COR-L47 (cell line): ENCODE data around the gene OR8H2.
"Not testable (repeated sequence)": the region's sequence is repeated elsewhere in the genome, so short reads cannot be mapped to it uniquely, and the experiment has no call there.

ENCODE experiments used
- DNase-seq: peaks from one replicate; lab custom pipeline; 2025; lab: John Stamatoyannopoulos, UW

The OR8H2 gene, protein sequence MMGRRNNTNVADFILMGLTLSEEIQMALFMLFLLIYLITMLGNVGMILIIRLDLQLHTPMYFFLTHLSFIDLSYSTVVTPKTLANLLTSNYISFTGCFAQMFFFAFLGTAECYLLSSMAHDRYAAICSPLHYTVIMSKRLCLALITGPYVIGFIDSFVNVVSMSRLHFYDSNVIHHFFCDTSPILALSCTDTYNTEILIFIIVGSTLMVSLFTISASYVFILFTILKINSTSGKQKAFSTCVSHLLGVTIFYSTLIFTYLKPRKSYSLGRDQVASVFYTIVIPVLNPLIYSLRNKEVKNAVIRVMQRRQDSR

DNA sequence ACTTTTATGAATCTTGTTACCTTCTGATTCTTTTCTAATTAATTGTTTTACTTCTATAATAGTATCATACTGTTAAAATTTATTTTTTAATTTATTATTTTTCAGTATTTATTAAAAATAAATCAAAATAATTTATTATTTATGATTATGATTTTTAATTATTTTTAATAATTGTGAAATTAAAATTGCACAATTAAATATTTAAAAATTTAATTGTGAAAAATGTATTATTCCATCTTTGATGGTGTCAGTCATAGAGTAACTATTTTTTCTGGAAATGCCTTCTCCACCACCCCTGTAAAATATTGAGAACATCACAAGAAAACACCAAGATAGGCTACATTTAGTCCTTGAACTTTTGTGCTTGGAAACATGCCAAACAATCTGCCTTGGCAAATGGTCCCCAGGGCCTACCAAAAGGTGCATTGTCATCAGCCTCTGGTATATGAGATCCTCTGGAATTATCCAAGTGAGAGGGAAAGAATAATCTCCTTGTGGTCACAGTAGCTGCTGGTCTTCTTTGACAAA is at the start of gene OR8H2:
OR8H2 (plus strand) TSS at position 478 of the 528 bp plus-strand sequence. CDS start 1,356 bp downstream, outside the sequence.
- DNase-seq, result no peak

DNA sequence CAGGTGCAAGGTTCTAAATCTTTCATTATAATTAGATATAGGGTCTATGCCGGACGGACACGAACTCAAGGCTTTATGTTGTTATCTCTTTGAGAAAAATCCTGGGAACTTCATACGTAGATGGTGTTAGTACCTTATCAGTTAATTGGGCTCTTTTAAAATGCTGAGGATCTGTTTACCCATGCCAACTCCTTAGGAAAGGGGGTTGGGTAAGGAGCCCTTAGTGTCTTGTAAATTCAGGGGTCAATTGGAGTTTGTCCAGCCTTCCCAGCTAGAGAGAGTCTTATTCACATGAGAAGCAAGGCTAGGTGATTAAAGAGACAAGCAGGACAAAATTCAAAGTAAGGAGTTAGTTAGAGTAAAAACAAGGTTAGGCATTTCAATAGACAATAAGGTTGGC is 47.1 kb upstream of the OR8H2 start:
- DNase-seq, result not testable (repeated sequence)

DNA sequence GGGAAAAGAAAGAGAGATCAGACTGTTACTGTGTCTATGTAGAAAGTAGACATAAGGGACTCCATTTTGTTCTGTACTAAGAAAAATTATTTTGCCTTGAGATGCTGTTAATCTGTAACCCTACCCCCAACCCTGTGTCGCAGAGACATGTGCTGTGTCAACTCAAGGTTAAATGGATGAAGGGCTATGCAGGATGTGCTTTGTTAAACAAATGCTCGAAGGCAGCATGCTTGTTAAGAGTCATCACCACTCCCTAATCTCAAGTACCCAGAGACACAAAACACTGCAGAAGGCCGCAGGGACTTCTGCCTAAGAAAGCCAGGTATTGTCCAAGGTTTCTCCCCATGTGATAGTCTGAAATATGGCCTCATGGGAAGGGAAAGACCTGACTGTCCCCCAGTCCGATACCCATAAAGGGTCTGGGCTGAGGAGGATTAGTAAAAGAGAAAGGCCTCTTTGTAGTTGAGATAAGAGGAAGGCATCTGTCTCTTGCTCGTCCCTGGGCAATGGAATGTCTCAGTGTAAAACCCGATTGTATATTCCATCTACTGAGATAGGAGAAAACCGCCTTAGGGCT is 45.7 kb upstream of the OR8H2 start:
- not testable (repeated sequence) for DNase-seq

DNA sequence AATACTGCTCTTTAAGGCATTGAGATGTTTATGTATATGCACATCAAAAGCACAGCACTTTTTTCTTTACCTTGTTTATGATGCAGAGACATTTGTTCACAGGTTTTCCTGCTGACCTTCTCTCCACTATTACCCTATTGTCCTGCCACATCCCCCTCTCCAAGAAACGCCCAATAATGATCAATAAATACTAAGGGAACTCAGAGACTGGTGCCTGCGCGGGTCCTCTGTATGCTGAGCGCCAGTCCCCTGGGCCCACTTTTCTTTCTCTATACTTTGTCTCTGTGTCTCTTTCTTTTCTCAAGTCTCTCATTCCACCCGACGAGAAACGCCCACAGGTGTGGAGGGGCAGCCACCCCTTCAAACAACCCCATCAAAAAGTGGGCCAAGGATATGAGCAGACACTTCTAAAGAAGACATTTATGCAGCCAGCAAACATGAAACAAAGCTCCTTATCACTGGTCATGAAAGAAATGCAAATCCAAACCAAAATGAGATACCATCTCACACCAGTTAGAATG is 45.2 kb upstream of the OR8H2 start:
- not testable (repeated sequence) for DNase-seq

GRCh38 chr11:56066980-56067379 is 36.5 kb upstream of the OR8H2 start:
- no peak for DNase-seq

GRCh38 chr11:56089697-56090096 is 13.8 kb upstream of the OR8H2 start:
- no peak for DNase-seq

- no peak for DNase-seq
Measured at GRCh38 chr11:56093008-56093407, 10.5 kb upstream of the OR8H2 start, which contains the start of gene OR8I2. OR8I2 (plus strand) TSS chr11:56093308; CDS start chr11:56093308, 0 bp downstream.

DNA sequence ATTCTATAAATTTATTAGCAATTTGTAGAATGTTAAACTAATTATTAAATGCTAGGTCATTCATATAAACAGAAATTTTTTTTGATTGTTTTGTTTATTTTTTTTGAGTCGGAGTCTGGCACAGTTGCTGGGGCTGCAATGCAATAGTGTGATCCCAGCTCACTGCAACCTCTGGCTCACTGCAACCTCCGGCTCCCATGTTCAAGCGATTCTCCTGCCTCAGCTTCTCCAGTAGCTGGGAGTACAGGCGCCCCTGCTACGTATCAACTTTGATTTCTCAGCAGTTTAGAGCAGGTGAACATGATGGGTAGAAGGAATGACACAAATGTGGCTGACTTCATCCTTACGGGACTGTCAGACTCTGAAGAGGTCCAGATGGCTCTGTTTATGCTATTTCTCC is 18.6 kb downstream of the OR8H2 start, which contains the start of gene OR8H3:
OR8H3 (plus strand) TSS at position 301 of the 400 bp plus-strand sequence; CDS start at position 301, 0 bp downstream.
- DNase-seq, result no peak

DNA sequence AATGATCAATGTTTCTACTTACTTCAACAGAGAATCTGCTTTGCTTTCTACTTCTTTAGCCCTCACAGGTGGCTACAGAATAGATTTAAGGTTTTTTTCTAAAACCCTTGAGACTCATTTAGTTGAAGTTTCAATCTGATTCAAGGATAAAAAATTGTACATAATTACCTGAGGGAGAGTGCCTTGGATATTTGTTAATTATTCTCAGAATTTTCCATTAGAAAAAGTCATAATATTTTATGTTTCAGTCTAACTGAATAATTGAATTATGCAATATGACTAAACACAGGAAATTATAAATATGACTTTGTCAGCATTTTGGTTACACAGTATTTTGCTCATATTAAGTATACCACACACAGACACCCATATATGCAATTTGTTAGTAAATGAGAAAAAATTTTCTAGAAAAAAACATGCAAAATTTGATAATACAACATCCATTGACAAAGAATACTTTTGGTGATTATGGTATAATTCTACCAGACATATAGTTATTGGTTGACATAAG is 36.7 kb downstream of the OR8H2 start, which contains the start of gene OR8J3:
OR8J3 (minus strand) TSS at position 51 of the 511 bp plus-strand sequence. CDS start 2,483 bp downstream, outside the sequence.
- DNase-seq, result no peak

- not testable (repeated sequence) for DNase-seq
Measured at GRCh38 chr11:56143681-56144080, 40.2 kb downstream of the OR8H2 start.

GRCh38 chr11:56151376-56151775 is 47.9 kb downstream of the OR8H2 start:
- DNase-seq, result no peak

GRCh38 chr11:56152333-56152732 is 48.8 kb downstream of the OR8H2 start:
- no peak for DNase-seq
